Dermis lymphatic vessel endothelial cell (primary cell): ENCODE data around the gene SERPINF2. TPM values are rescaled to one million over a fixed set of nuclear protein-coding genes. Genes with fewer than 3 reads are reported as not detected.

Experiments
- total RNA-seq: library from RNA; depleted of rRNA; stranded (reverse); fragments of >200 nt; gene quantifications from 2 replicates; pipeline ENCODE4 v1.2.1, GENCODE V29; 2014

SERPINF2 gene
- total RNA-seq, result 0.09 TPM in 1 of 2 replicates, not detected in the other

DNA sequence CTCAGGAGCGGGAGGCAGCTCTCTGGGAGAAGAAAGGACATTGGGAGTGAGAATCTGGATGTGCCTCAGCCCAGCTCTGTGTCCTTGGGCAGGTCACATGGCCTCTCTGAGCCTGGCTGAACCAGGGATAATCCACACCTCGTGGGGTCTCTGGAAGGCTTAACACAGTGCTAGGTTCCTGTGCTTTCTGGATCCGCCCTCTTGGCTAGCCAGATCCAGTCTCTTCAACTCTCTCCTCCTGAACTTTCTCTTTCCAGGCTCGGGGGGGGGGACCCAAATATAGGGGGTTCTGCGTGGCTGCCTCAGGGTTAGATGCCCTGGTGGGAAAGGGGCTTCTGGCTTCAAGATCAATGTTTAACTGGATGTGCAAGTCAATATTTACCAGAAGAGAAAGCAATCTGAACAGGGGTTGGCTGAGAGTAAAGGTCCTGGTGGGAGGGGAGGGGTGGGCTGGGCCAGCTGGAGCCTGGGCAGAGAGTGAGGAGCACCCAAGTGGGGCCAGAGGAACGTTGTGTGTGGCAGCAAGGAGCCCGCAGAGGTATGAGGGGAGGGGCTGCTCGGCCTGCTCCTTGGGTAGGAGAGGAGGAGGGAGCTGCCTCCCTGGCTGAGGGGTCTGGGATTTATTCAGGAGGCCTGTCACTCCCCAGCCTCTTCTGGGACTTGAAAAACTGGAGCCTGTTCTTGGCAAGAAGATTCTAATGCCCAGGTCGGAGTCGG lies at the start of gene SERPINF2:
Gene SERPINF2 (plus strand): TSS at position 501 of the 717 bp plus-strand sequence. CDS start 2,125 bp downstream, outside the sequence.

DNA sequence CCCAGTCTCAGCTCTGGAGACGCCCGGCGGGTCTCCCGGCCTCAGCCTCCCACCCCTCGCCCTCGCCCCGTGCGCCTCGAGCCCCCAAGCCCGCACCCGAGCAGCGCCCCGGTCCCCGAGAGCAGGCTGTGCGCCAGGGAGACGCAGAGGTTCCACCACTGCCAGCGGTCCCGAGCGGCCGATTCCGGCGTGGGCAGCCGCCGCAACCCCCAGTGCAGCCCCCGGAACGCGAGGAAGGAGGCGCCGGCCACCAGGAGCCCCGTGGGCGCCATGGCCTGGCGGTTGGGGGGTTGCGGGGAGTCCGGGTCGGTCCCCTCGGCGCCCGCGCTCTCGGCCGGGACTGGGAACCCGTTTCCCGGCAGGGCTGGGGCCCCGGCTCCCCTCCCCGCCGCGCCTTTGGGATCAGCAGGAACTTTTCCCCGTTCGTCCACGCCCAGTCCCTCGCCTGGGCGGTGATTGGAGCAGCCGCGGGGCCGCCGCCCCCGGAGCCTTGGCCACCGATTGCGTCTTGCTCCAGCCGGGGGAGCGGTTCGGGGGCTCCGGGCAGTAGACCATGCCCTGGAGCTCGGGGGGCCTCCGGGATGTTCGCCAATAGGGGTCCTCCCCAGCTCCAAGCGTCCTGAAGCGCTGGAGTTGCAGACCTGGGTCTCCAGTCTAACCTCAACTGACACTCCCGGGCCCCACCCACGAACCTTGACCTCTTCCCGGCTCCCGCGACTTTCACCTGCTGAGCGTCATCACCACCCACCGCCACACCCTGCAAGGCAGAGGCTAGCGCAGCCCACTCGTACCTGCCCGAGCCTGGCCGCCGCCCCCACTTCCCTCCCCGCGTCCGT lies 32.5 kb upstream of the SERPINF2 start, which contains the start of gene TLCD2:
Gene TLCD2 (minus strand): TSS at position 407 of the 836 bp plus-strand sequence. CDS start 135 bp downstream, at position 272.

DNA sequence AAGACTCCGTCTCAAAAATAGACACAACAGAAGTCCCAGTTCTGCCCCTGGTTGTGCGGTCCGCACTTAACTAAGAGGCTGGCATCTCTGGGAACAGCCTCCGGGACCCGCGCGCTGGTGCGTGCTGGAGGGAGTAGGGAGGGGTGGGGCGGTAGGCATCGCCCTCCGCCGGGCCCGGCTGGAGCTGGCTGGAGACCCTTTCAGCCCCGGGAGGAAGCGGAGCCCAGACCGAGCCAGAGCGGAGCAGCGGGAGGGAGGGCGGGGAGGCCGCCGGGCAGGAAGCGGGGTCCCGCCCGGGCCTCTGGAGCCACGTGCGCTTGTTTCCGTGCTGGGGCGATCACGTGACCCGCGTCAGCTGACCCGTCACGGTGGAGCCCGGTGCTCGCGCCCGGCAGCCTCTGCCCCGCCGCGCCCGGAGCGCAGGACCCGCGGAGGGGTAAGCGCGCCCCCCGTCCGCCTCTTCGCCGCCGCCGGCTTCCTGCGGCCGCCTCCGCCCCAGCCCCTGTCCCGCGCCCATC lies 18.3 kb upstream of the SERPINF2 start, which contains the start of gene WDR81:
Gene WDR81 (plus strand): TSS at position 354 of the 518 bp plus-strand sequence. CDS start 256 bp downstream, outside the sequence.

Other genes starting within 250 kb of the SERPINF2 start
- 57.4 and 65.8 TPM in 2 replicates for gene INPP5K, start 226.3 kb upstream of the SERPINF2 start, total RNA-seq
- 15.5 and 17.8 TPM in 2 replicates for gene PITPNA, start 180.1 kb upstream of the SERPINF2 start, total RNA-seq
- gene SLC43A2, start 114.0 kb upstream of the SERPINF2 start, total RNA-seq, result 18.0 and 39.1 TPM in 2 replicates
- 69.7 and 105 TPM in 2 replicates for gene SCARF1, start 97.1 kb upstream of the SERPINF2 start, total RNA-seq
- 11.1 and 12.4 TPM in 2 replicates for gene RILP, start 93.0 kb upstream of the SERPINF2 start, total RNA-seq
- gene PRPF8, start 58.0 kb upstream of the SERPINF2 start, total RNA-seq, result 74.6 and 80.6 TPM in 2 replicates
- gene TLCD2, start 32.5 kb upstream of the SERPINF2 start, total RNA-seq, result 1.6 and 3.4 TPM in 2 replicates
- gene WDR81, start 18.2 kb upstream of the SERPINF2 start, total RNA-seq, result 6.2 and 11.1 TPM in 2 replicates
- 0.22 TPM in 1 of 2 replicates, not detected in the other for gene SERPINF1, start 19.2 kb downstream of the SERPINF2 start, total RNA-seq
- gene SMYD4, start 87.0 kb downstream of the SERPINF2 start, total RNA-seq, result 8.3 and 9.5 TPM in 2 replicates
- 22.6 and 26.8 TPM in 2 replicates for gene RPA1, start 87.1 kb downstream of the SERPINF2 start, total RNA-seq